ENCODE results near the gene HK1.

DNA sequence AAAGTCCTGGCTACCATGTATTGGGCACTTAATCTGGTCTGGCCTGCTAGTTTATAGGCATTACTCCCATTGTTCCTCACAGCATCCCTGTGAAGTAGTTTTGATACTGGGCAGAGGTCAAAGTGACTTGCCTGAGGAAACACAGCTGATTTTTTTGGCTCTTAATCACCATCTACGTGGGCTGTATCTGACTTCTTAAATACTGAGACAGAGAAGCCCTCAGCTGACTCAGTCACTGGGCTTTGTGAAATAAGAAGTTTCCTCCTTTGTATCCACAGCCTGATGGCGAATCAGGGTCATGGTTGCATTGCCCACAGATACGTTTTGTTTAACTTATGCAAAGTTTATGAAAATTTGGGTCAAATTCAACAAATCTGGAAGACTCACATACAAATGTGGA lies 125.2 kb downstream of the HK1 start:
- TF ChIP-seq YY1 (IDR thresholded peaks at IDR 0.05), result no peak
- no peak for TF ChIP-seq HNF4G (IDR thresholded peaks at IDR 0.05)
- TF ChIP-seq, protein P1, sequence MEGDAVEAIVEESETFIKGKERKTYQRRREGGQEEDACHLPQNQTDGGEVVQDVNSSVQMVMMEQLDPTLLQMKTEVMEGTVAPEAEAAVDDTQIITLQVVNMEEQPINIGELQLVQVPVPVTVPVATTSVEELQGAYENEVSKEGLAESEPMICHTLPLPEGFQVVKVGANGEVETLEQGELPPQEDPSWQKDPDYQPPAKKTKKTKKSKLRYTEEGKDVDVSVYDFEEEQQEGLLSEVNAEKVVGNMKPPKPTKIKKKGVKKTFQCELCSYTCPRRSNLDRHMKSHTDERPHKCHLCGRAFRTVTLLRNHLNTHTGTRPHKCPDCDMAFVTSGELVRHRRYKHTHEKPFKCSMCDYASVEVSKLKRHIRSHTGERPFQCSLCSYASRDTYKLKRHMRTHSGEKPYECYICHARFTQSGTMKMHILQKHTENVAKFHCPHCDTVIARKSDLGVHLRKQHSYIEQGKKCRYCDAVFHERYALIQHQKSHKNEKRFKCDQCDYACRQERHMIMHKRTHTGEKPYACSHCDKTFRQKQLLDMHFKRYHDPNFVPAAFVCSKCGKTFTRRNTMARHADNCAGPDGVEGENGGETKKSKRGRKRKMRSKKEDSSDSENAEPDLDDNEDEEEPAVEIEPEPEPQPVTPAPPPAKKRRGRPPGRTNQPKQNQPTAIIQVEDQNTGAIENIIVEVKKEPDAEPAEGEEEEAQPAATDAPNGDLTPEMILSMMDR (IDR thresholded peaks at IDR 0.05; ENCODE audit: low read depth, low read length, missing input control), result no peak
- TF ChIP-seq JUND (IDR thresholded peaks at IDR 0.05), result no peak
- TF ChIP-seq SP1 (IDR thresholded peaks at IDR 0.05), result no peak
- TF ChIP-seq RAD21 (IDR thresholded peaks at IDR 0.05), result no peak
- TF ChIP-seq, protein P2, sequence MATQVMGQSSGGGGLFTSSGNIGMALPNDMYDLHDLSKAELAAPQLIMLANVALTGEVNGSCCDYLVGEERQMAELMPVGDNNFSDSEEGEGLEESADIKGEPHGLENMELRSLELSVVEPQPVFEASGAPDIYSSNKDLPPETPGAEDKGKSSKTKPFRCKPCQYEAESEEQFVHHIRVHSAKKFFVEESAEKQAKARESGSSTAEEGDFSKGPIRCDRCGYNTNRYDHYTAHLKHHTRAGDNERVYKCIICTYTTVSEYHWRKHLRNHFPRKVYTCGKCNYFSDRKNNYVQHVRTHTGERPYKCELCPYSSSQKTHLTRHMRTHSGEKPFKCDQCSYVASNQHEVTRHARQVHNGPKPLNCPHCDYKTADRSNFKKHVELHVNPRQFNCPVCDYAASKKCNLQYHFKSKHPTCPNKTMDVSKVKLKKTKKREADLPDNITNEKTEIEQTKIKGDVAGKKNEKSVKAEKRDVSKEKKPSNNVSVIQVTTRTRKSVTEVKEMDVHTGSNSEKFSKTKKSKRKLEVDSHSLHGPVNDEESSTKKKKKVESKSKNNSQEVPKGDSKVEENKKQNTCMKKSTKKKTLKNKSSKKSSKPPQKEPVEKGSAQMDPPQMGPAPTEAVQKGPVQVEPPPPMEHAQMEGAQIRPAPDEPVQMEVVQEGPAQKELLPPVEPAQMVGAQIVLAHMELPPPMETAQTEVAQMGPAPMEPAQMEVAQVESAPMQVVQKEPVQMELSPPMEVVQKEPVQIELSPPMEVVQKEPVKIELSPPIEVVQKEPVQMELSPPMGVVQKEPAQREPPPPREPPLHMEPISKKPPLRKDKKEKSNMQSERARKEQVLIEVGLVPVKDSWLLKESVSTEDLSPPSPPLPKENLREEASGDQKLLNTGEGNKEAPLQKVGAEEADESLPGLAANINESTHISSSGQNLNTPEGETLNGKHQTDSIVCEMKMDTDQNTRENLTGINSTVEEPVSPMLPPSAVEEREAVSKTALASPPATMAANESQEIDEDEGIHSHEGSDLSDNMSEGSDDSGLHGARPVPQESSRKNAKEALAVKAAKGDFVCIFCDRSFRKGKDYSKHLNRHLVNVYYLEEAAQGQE (IDR thresholded peaks at IDR 0.05), result no peak
- TF ChIP-seq, protein P3, sequence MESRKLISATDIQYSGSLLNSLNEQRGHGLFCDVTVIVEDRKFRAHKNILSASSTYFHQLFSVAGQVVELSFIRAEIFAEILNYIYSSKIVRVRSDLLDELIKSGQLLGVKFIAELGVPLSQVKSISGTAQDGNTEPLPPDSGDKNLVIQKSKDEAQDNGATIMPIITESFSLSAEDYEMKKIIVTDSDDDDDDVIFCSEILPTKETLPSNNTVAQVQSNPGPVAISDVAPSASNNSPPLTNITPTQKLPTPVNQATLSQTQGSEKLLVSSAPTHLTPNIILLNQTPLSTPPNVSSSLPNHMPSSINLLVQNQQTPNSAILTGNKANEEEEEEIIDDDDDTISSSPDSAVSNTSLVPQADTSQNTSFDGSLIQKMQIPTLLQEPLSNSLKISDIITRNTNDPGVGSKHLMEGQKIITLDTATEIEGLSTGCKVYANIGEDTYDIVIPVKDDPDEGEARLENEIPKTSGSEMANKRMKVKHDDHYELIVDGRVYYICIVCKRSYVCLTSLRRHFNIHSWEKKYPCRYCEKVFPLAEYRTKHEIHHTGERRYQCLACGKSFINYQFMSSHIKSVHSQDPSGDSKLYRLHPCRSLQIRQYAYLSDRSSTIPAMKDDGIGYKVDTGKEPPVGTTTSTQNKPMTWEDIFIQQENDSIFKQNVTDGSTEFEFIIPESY (IDR thresholded peaks at IDR 0.05), result no peak
- no peak for TF ChIP-seq TAF1 (conservative IDR thresholded peaks at IDR 0.05)

Measured in liver (tissue), 3 donors.